ENCODE results near the gene SMCR8.

DNA sequence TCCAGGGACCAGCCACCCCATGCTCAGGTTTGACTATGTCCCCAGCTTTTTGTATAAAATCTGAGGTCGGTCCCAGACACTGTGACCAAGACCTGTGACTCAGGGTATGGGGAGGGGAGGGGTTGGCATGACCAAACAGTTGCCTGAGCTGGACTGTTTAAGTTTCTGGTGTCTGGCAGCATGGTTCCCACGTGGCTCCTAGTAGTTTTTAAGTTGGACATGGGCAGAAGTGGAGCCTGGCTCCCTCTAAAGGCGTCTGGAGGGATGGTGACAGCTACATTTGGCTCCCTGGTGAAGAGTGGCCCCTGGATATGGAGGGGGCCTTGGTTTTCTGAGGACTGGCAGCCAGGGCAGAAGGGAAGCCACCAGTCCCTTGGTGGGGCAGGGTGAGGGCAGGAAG lies 7.9 kb downstream of the SMCR8 start:
- TF ChIP-seq CTCF (IDR thresholded peaks at IDR 0.05 in 4 of 5, conservative IDR thresholded peaks at IDR 0.05 in 1 of 5) = no peak
- TF ChIP-seq POLR2A (IDR thresholded peaks at IDR 0.05) = no peak
